Tibial nerve (tissue), 3 donors: ENCODE results near the gene IRF4.

Experiments used
- CTCF ChIP-seq, 5 experiments: fragments of 200-600 bp in 3 of 5; fragments of 450-650 bp in 2 of 5; sonication (generic) in 3 of 5; IDR thresholded peaks; one replicate each; pipeline ENCODE4 v1.5.1; 2016 to 2019; ENCODE audit warnings: antibody characterized with exemption in 5 of 5, mild to moderate bottlenecking in 3 of 5, moderate library complexity in 2 of 5
- POLR2A ChIP-seq, 2 donors: fragments of 450-650 bp; IDR thresholded peaks; one replicate each; pipeline ENCODE4 v1.6.1; 2017; ENCODE audit warnings: antibody characterized with exemption in 2 of 2, mild to moderate bottlenecking in 2 of 2, moderate library complexity in 2 of 2

GRCh38 chr6:364609-365540, 26.7 kb upstream of the IRF4 start:
- TF ChIP-seq CTCF (IDR thresholded peaks at IDR 0.05) = no peak
- no peak for TF ChIP-seq POLR2A (IDR thresholded peaks at IDR 0.05)
